ENCODE measurements around the gene PRKN. TPM values are rescaled to one million over a fixed set of nuclear protein-coding genes. Genes with fewer than 3 reads are reported as not detected.

The PRKN gene
- total and polyA plus RNA-seq, 4 experiments from 2014 or later, result 0.50 to 5.3 (median 2.9) TPM

- POLR2A ChIA-PET (ENCODE audit: partially characterized antibody), result no interaction called here
- Histone ChIP-seq H3K36me3 (ENCODE audit: insufficient read depth, low read length) (no peaks in the 10 kb centered on the region), H3K4me1 (ENCODE audit: insufficient read depth, low read length) (no peaks in the 10 kb centered on the region), H3K27ac (ENCODE audit: low read depth, low read length) (no peak overlapping the region), H3K9me3 (ENCODE audit: control insufficient read depth in 1 of 2, low read length in 2 of 2) (no peaks in the 10 kb centered on the region), H3K4me3 (ENCODE audit: low read length in 2 of 2) (no peak overlapping the region), H3K27me3 (ENCODE audit: insufficient read depth, low read length) (no peaks in the 10 kb centered on the region)
- peaks cover 10 to 23% of the 10 kb centered on the region in 2 donors for H3K36me3 Mint-ChIP-seq
- H3K4me3 Mint-ChIP-seq, result no peak overlapping the region
- no peak overlapping the region for H3K27ac Mint-ChIP-seq
- H3K9me3 Mint-ChIP-seq, result peaks cover 5 to 41% (median 28%) of the 10 kb centered on the region in 8 donors
- intact Hi-C loops (cut with micrococcal nuclease), result no loop called here
- no peaks in the 10 kb centered on the region for H3K4me1 Mint-ChIP-seq
- CTCF ChIA-PET (ENCODE audit: partially characterized antibody), result interaction anchor here (1.1 kb wide), 1 partner anchor 21 kb away, joined by 3 read pairs; no protein-coding TSS in a partner anchor
- H3K27me3 Mint-ChIP-seq, result no peaks in the 10 kb centered on the region
- DNase-seq, result no peak
Measured at GRCh38 chr6:162442687-162443086, 284.9 kb downstream of the PRKN start.

GRCh38 chr6:162441991-162442390 is 285.6 kb downstream of the PRKN start:
- H3K9me3 ChIP-seq (ENCODE audit: control insufficient read depth in 1 of 2, low read length in 2 of 2), result no peaks in the 10 kb centered on the region
- POLR2A ChIA-PET (ENCODE audit: partially characterized antibody), result no interaction called here
- H3K27me3 ChIP-seq (ENCODE audit: insufficient read depth, low read length), result no peaks in the 10 kb centered on the region
- intact Hi-C loops (cut with micrococcal nuclease), result no loop called here
- CTCF ChIA-PET (ENCODE audit: partially characterized antibody), result interaction anchor here (1.1 kb wide), 1 partner anchor 21 kb away, joined by 3 read pairs; no protein-coding TSS in a partner anchor
- H3K9me3 Mint-ChIP-seq, result peaks cover 5 to 44% (median 29%) of the 10 kb centered on the region in 8 donors
- no peaks in the 10 kb centered on the region for H3K4me1 ChIP-seq (ENCODE audit: insufficient read depth, low read length)
- H3K4me3 ChIP-seq (ENCODE audit: low read length in 2 of 2), result no peak overlapping the region
- H3K36me3 ChIP-seq (ENCODE audit: insufficient read depth, low read length), result no peaks in the 10 kb centered on the region
- no peak for DNase-seq
- no peak overlapping the region for H3K27ac ChIP-seq (ENCODE audit: low read depth, low read length)
- H3K27ac Mint-ChIP-seq, result no peak overlapping the region
- H3K27me3 Mint-ChIP-seq, result no peaks in the 10 kb centered on the region
- peaks cover 10 to 23% of the 10 kb centered on the region in 2 donors for H3K36me3 Mint-ChIP-seq
- no peak overlapping the region for H3K4me3 Mint-ChIP-seq
- no peaks in the 10 kb centered on the region for H3K4me1 Mint-ChIP-seq

GRCh38 chr6:162438980-162439379 is 288.6 kb downstream of the PRKN start:
- no peaks in the 10 kb centered on the region for H3K4me1 Mint-ChIP-seq
- Histone ChIP-seq H3K27me3 (ENCODE audit: insufficient read depth, low read length) (no peaks in the 10 kb centered on the region), H3K36me3 (ENCODE audit: insufficient read depth, low read length) (no peaks in the 10 kb centered on the region), H3K4me1 (ENCODE audit: insufficient read depth, low read length) (no peaks in the 10 kb centered on the region), H3K4me3 (ENCODE audit: low read length in 2 of 2) (no peak overlapping the region), H3K27ac (ENCODE audit: low read depth, low read length) (no peak overlapping the region), H3K9me3 (ENCODE audit: control insufficient read depth in 1 of 2, low read length in 2 of 2) (no peaks in the 10 kb centered on the region)
- DNase-seq, result no peak
- peaks cover 0 to 39% (median 25%) of the 10 kb centered on the region in 8 donors for H3K9me3 Mint-ChIP-seq
- POLR2A ChIA-PET (ENCODE audit: partially characterized antibody), result no interaction called here
- H3K27ac Mint-ChIP-seq, result no peak overlapping the region
- H3K4me3 Mint-ChIP-seq, result no peak overlapping the region
- intact Hi-C loops (cut with micrococcal nuclease), result no loop called here
- CTCF ChIA-PET (ENCODE audit: partially characterized antibody), result no interaction called here
- no peaks in the 10 kb centered on the region for H3K27me3 Mint-ChIP-seq
- H3K36me3 Mint-ChIP-seq, result peaks cover 5 to 23% of the 10 kb centered on the region in 2 donors

- Histone ChIP-seq H3K9me3 (ENCODE audit: control insufficient read depth in 1 of 2, low read length in 2 of 2) (no peaks in the 10 kb centered on the region), H3K36me3 (ENCODE audit: insufficient read depth, low read length) (no peaks in the 10 kb centered on the region), H3K4me3 (ENCODE audit: low read length in 2 of 2) (no peak overlapping the region), H3K27me3 (ENCODE audit: insufficient read depth, low read length) (no peaks in the 10 kb centered on the region), H3K4me1 (ENCODE audit: insufficient read depth, low read length) (no peaks in the 10 kb centered on the region), H3K27ac (ENCODE audit: low read depth, low read length) (no peak overlapping the region)
- Mint-ChIP-seq H3K4me3 (no peak overlapping the region), H3K9me3 (peaks cover 0 to 30% (median 17%) of the 10 kb centered on the region in 8 donors), H3K36me3 (no peaks in the 10 kb centered on the region), H3K4me1 (no peaks in the 10 kb centered on the region), H3K27ac (no peak overlapping the region), H3K27me3 (no peaks in the 10 kb centered on the region)
- ChIA-PET POLR2A (ENCODE audit: partially characterized antibody) (no interaction called here), CTCF (ENCODE audit: partially characterized antibody) (no interaction called here)
- DNase-seq, result no peak
- intact Hi-C loops (cut with micrococcal nuclease), result no loop called here
Measured at GRCh38 chr6:162435071-162435470, 292.5 kb downstream of the PRKN start.

- Histone ChIP-seq H3K9me3 (ENCODE audit: control insufficient read depth in 1 of 2, low read length in 2 of 2) (no peaks in the 10 kb centered on the region), H3K4me3 (ENCODE audit: low read length in 2 of 2) (no peak overlapping the region), H3K27ac (ENCODE audit: low read depth, low read length) (no peak overlapping the region), H3K36me3 (ENCODE audit: insufficient read depth, low read length) (no peaks in the 10 kb centered on the region), H3K27me3 (ENCODE audit: insufficient read depth, low read length) (no peaks in the 10 kb centered on the region), H3K4me1 (ENCODE audit: insufficient read depth, low read length) (no peaks in the 10 kb centered on the region)
- intact Hi-C loops (cut with micrococcal nuclease), result no loop called here
- H3K4me1 Mint-ChIP-seq, result no peaks in the 10 kb centered on the region
- H3K27me3 Mint-ChIP-seq, result no peaks in the 10 kb centered on the region
- peaks cover 0 to 4% of the 10 kb centered on the region in 2 donors for H3K36me3 Mint-ChIP-seq
- POLR2A ChIA-PET (ENCODE audit: partially characterized antibody), result no interaction called here
- H3K9me3 Mint-ChIP-seq, result peaks cover 0 to 8% (median 3%) of the 10 kb centered on the region in 8 donors
- H3K4me3 Mint-ChIP-seq, result no peak overlapping the region
- CTCF ChIA-PET (ENCODE audit: partially characterized antibody), result no interaction called here
- no peak overlapping the region for H3K27ac Mint-ChIP-seq
- DNase-seq, result no peak
Measured at GRCh38 chr6:162421004-162421403, 306.6 kb downstream of the PRKN start.

- H3K27ac ChIP-seq (ENCODE audit: low read depth, low read length), result no peak overlapping the region
- intact Hi-C loops (cut with micrococcal nuclease), result no loop called here
- H3K4me3 Mint-ChIP-seq, result no peak overlapping the region
- H3K36me3 Mint-ChIP-seq, result peaks cover 0 to 4% of the 10 kb centered on the region in 2 donors
- CTCF ChIA-PET (ENCODE audit: partially characterized antibody), result no interaction called here
- no peaks in the 10 kb centered on the region for H3K36me3 ChIP-seq (ENCODE audit: insufficient read depth, low read length)
- POLR2A ChIA-PET (ENCODE audit: partially characterized antibody), result no interaction called here
- H3K27ac Mint-ChIP-seq, result no peak overlapping the region
- no peaks in the 10 kb centered on the region for H3K27me3 ChIP-seq (ENCODE audit: insufficient read depth, low read length)
- no peaks in the 10 kb centered on the region for H3K4me1 Mint-ChIP-seq
- H3K4me1 ChIP-seq (ENCODE audit: insufficient read depth, low read length), result no peaks in the 10 kb centered on the region
- H3K4me3 ChIP-seq (ENCODE audit: low read length in 2 of 2), result no peak overlapping the region
- peaks cover 0 to 4% (median 2%) of the 10 kb centered on the region in 8 donors for H3K9me3 Mint-ChIP-seq
- no peaks in the 10 kb centered on the region for H3K9me3 ChIP-seq (ENCODE audit: control insufficient read depth in 1 of 2, low read length in 2 of 2)
- no peaks in the 10 kb centered on the region for H3K27me3 Mint-ChIP-seq
- DNase-seq, result no peak
Measured at GRCh38 chr6:162416831-162417537, 310.6 kb downstream of the PRKN start.

- intact Hi-C loops (cut with micrococcal nuclease), result no loop called here
Measured at GRCh38 chr6:162416307-162416706, 311.3 kb downstream of the PRKN start.

More at GRCh38 chr6:162416307-162416706, 311.3 kb downstream of the PRKN start:
- Mint-ChIP-seq H3K9me3 (peaks cover 0 to 3% (median 2%) of the 10 kb centered on the region in 8 donors), H3K36me3 (peaks cover 0 to 4% of the 10 kb centered on the region in 2 donors), H3K4me3 (no peak overlapping the region), H3K27me3 (no peaks in the 10 kb centered on the region), H3K27ac (no peak overlapping the region), H3K4me1 (no peaks in the 10 kb centered on the region)
- no peak for DNase-seq
- Histone ChIP-seq H3K4me1 (ENCODE audit: insufficient read depth, low read length) (no peaks in the 10 kb centered on the region), H3K4me3 (ENCODE audit: low read length in 2 of 2) (no peak overlapping the region), H3K36me3 (ENCODE audit: insufficient read depth, low read length) (no peaks in the 10 kb centered on the region), H3K27me3 (ENCODE audit: insufficient read depth, low read length) (no peaks in the 10 kb centered on the region), H3K9me3 (ENCODE audit: control insufficient read depth in 1 of 2, low read length in 2 of 2) (no peaks in the 10 kb centered on the region), H3K27ac (ENCODE audit: low read depth, low read length) (no peak overlapping the region)
- POLR2A ChIA-PET (ENCODE audit: partially characterized antibody), result no interaction called here
- CTCF ChIA-PET (ENCODE audit: partially characterized antibody), result no interaction called here
